Measurements from ENCODE around the gene EGFR.

EGFR gene

GRCh38 chr7:55044371-55044717 is 25.5 kb downstream of the EGFR start:
- TF ChIP-seq CTCF (IDR thresholded peaks at IDR 0.05; ENCODE audit: low read depth, low read length, poor library complexity, severe bottlenecking), result no peak
- no peak for TF ChIP-seq EZH2phosphoT487 (IDR thresholded peaks at IDR 0.05; ENCODE audit: borderline replicate concordance, low read length)
- no peak overlapping the region for H3K4me3 ChIP-seq (ENCODE audit: low read length)
- H3K4me2 ChIP-seq (ENCODE audit: low read length), result no peak overlapping the region
- no peaks in the 10 kb centered on the region for H3K79me2 ChIP-seq (ENCODE audit: control insufficient read depth, low read length)
- H3K4me1 ChIP-seq (ENCODE audit: control insufficient read depth, low read length), result no peaks in the 10 kb centered on the region
- no peak overlapping the region for H3K27ac ChIP-seq (ENCODE audit: low read depth, low read length)
- no peaks in the 10 kb centered on the region for H3K9me2 ChIP-seq (replicated peaks; ENCODE audit: control insufficient read depth, low read length)
- H3K36me3 ChIP-seq (ENCODE audit: control insufficient read depth, low read length), result no peaks in the 10 kb centered on the region
- H3K27me3 ChIP-seq (ENCODE audit: control insufficient read depth, low read length), result no peaks in the 10 kb centered on the region
- H4K20me1 ChIP-seq (ENCODE audit: control insufficient read depth, insufficient read depth, low read depth, low read length), result no peaks in the 10 kb centered on the region
- H3K9me3 ChIP-seq (ENCODE audit: control insufficient read depth, insufficient read depth, low read length), result no peaks in the 10 kb centered on the region
- no peaks in the 10 kb centered on the region for H3F3A ChIP-seq (ENCODE audit: control insufficient read depth, insufficient read depth)

- Histone ChIP-seq H3K4me2 (ENCODE audit: low read length) (no peak overlapping the region), H3K9me3 (ENCODE audit: control insufficient read depth, insufficient read depth, low read length) (no peaks in the 10 kb centered on the region), H4K20me1 (ENCODE audit: control insufficient read depth, insufficient read depth, low read depth, low read length) (no peaks in the 10 kb centered on the region), H3K79me2 (ENCODE audit: control insufficient read depth, low read length) (no peaks in the 10 kb centered on the region), H3K27me3 (ENCODE audit: control insufficient read depth, low read length) (no peaks in the 10 kb centered on the region), H3K4me3 (ENCODE audit: low read length) (no peak overlapping the region), H3K9me2 (replicated peaks; ENCODE audit: control insufficient read depth, low read length) (no peaks in the 10 kb centered on the region), H3K4me1 (ENCODE audit: control insufficient read depth, low read length) (no peaks in the 10 kb centered on the region), H3K36me3 (ENCODE audit: control insufficient read depth, low read length) (no peaks in the 10 kb centered on the region), H3K27ac (ENCODE audit: low read depth, low read length) (no peak overlapping the region), H3F3A (ENCODE audit: control insufficient read depth, insufficient read depth) (no peaks in the 10 kb centered on the region)
- TF ChIP-seq EZH2phosphoT487 (IDR thresholded peaks at IDR 0.05; ENCODE audit: borderline replicate concordance, low read length) (no peak), CTCF (IDR thresholded peaks at IDR 0.05; ENCODE audit: low read depth, low read length, poor library complexity, severe bottlenecking) (no peak)
Measured at GRCh38 chr7:55044791-55045190, 26.0 kb downstream of the EGFR start.

DNA sequence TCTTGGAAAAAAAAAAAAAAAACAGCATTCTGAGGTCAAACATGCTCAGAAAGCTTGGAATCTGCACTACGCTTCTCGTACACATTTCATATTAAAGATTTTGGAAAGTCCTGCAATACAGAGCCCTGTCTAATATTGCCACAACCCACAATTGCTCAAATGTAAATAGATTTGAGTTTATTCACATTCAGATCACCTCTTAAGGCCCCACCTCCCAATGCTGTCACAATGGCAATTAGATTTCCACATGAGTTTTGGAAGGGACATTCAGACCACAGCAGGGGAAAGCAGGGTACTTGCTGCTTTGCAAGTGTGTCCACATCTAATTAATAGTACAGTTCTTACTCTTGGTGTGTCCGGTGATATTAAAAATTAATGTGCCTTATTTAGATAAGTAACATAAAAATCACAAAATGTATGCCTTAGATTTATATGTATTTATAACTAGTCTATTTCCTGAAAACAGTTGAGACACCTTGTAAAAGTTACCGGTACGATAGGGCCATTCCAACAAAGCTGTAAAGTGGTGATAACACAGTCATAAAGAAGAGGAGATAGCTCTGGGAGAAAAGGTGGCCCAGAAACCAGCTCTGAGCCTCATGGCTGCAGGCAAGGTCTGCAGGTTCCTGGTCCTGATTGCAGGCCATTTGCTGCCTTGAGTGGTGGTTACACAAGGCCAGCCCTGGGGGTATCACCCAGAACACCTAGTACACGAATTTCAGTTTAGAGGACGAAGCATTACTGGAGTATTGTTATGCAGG is 27.9 kb downstream of the EGFR start:
- H3K36me3 ChIP-seq (ENCODE audit: control insufficient read depth, low read length), result no peaks in the 10 kb centered on the region
- H3F3A ChIP-seq (ENCODE audit: control insufficient read depth, insufficient read depth), result no peaks in the 10 kb centered on the region
- no peak overlapping the region for H3K4me3 ChIP-seq (ENCODE audit: low read length)
- no peaks in the 10 kb centered on the region for H3K4me1 ChIP-seq (ENCODE audit: control insufficient read depth, low read length)
- H4K20me1 ChIP-seq (ENCODE audit: control insufficient read depth, insufficient read depth, low read depth, low read length), result no peaks in the 10 kb centered on the region
- no peak overlapping the region for H3K4me2 ChIP-seq (ENCODE audit: low read length)
- no peak overlapping the region for H3K27ac ChIP-seq (ENCODE audit: low read depth, low read length)
- H3K27me3 ChIP-seq (ENCODE audit: control insufficient read depth, low read length), result no peaks in the 10 kb centered on the region
- no peaks in the 10 kb centered on the region for H3K9me3 ChIP-seq (ENCODE audit: control insufficient read depth, insufficient read depth, low read length)
- no peaks in the 10 kb centered on the region for H3K9me2 ChIP-seq (replicated peaks; ENCODE audit: control insufficient read depth, low read length)
- H3K79me2 ChIP-seq (ENCODE audit: control insufficient read depth, low read length), result no peaks in the 10 kb centered on the region
- TF ChIP-seq EZH2phosphoT487 (IDR thresholded peaks at IDR 0.05; ENCODE audit: borderline replicate concordance, low read length), result no peak
- no peak for TF ChIP-seq CTCF (IDR thresholded peaks at IDR 0.05; ENCODE audit: low read depth, low read length, poor library complexity, severe bottlenecking)
